HG03354 (cell line): ENCODE results near the gene NHSL2.
A peak's percentile ranks its signal among the peaks of the same experiment; 100 is the strongest.
"Not testable (repeated sequence)": the region's sequence is repeated elsewhere in the genome, so short reads cannot be mapped to it uniquely, and the experiment has no call there.

Experiments used
- ATAC-seq: cut with Tn5 transposase; IDR thresholded peaks from one replicate; pipeline ENCODE4 v1.9.1; 2021; ENCODE audit warnings: mild to moderate bottlenecking; ENCODE audit not compliant: unreplicated experiment, poor library complexity, severe bottlenecking

The NHSL2 gene

GRCh38 chrX:72058346-72058745 lies 147.7 kb downstream of the NHSL2 start:
- ATAC-seq, result not testable (repeated sequence)

GRCh38 chrX:72060196-72060920 lies 149.7 kb downstream of the NHSL2 start:
- ATAC-seq, result no peak

- no peak for ATAC-seq
These were observed 150.4 kb downstream of the NHSL2 start for GRCh38 chrX:72060921-72061490.

GRCh38 chrX:72062916-72063315 lies 152.3 kb downstream of the NHSL2 start:
- ATAC-seq, result no peak

GRCh38 chrX:72069350-72070160 lies 158.9 kb downstream of the NHSL2 start:
- no peak for ATAC-seq

GRCh38 chrX:72071213-72071612 lies 160.6 kb downstream of the NHSL2 start:
- no peak for ATAC-seq

GRCh38 chrX:72073633-72074032 lies 163.0 kb downstream of the NHSL2 start:
- ATAC-seq, result no peak

- no peak for ATAC-seq
These were observed 167.8 kb downstream of the NHSL2 start for GRCh38 chrX:72078411-72078810.

- no peak for ATAC-seq
These were observed 169.0 kb downstream of the NHSL2 start for GRCh38 chrX:72079607-72080006.

GRCh38 chrX:72080150-72080549 lies 169.5 kb downstream of the NHSL2 start:
- ATAC-seq, result no peak

- ATAC-seq, result no peak
These were observed 170.2 kb downstream of the NHSL2 start for GRCh38 chrX:72080800-72081199.

GRCh38 chrX:72081605-72082320 lies 171.1 kb downstream of the NHSL2 start:
- no peak for ATAC-seq

- no peak for ATAC-seq
These were observed 172.6 kb downstream of the NHSL2 start for GRCh38 chrX:72083291-72083690.

GRCh38 chrX:72084114-72084513 lies 173.5 kb downstream of the NHSL2 start:
- no peak for ATAC-seq

- no peak for ATAC-seq
These were observed 176.3 kb downstream of the NHSL2 start for GRCh38 chrX:72086995-72087394.

- ATAC-seq, result no peak
These were observed 178.1 kb downstream of the NHSL2 start for GRCh38 chrX:72088761-72089160.

GRCh38 chrX:72089254-72089653 lies 178.6 kb downstream of the NHSL2 start:
- ATAC-seq, result no peak

GRCh38 chrX:72094894-72095293 lies 184.2 kb downstream of the NHSL2 start:
- ATAC-seq, result peak; percentile 96

GRCh38 chrX:72095370-72095769 lies 184.7 kb downstream of the NHSL2 start:
- ATAC-seq, result no peak

GRCh38 chrX:72097098-72097497 lies 186.5 kb downstream of the NHSL2 start:
- ATAC-seq, result no peak
